ENCODE measurements around the gene SLC34A1. TPM values are rescaled to one million over a fixed set of nuclear protein-coding genes. Genes with fewer than 3 reads are reported as not detected.

SLC34A1 gene
- total and polyA plus RNA-seq, 2 of the 13 experiments (the other 11 are each of a cell fraction or from before 2014, with no cell fraction given): 0.03 to 0.20 TPM

GRCh38 chr5:177440211-177440989 lies 56.2 kb downstream of the SLC34A1 start:
- FAIRE-seq (no peak), DNase-seq (ENCODE audit: low spot score) (no peak), ATAC-seq (no peak)
- WGBS (ENCODE audit: low lambda C conversion rate): 98% methylated on average over 15 of the region's 24 CpGs
- Histone ChIP-seq H3K4me1 (ENCODE audit: insufficient read depth, low read length) (peaks cover 30% of the 10 kb centered on the region), H3K9me3 (ENCODE audit: low read length) (no peaks in the 10 kb centered on the region), H3K36me3 (replicated peaks in 1 of 2; ENCODE audit: control insufficient read depth in 1 of 2, insufficient read depth in 2 of 2, low read length in 2 of 2) (peaks cover 8 to 16% of the 10 kb centered on the region in 2 experiments; a peak in 4 of 5 replicates), H3K9ac (ENCODE audit: insufficient read depth, low read depth, low read length) (no peak overlapping the region), H4K20me1 (ENCODE audit: insufficient read depth, low read length) (peaks cover 2% of the 10 kb centered on the region; the same call in 1 of the 2 replicates), H3K79me2 (ENCODE audit: insufficient read depth, low read length) (no peaks in the 10 kb centered on the region), H3K4me2 (ENCODE audit: low read depth, low read length) (no peak overlapping the region), H3K27me3 (ENCODE audit: control insufficient read depth in 1 of 2, insufficient read depth in 2 of 2, low read length in 2 of 2) (no peaks in the 10 kb centered on the region), H3K4me3 (replicated peaks in 1 of 3; ENCODE audit: insufficient read depth in 1 of 3, low read depth in 2 of 3, low read length in 3 of 3) (no peak overlapping the region), H3K27ac (ENCODE audit: extremely low read length, insufficient read depth, low read length) (no peak overlapping the region), H2AFZ (ENCODE audit: low read length) (no peak overlapping the region)
- POLR2A ChIA-PET: interaction anchor here (1.3 to 2.0 kb wide), 2 partner anchors 14 to 15 kb away, joined by 3 to 8 read pairs; partner anchors contain the start of gene GRK6
- TF ChIP-seq AGO2 (optimal IDR thresholded peaks at IDR 0.05; ENCODE audit: low read depth, low read length) (peak; percentile 7), TBL1XR1 (IDR thresholded peaks at IDR 0.05; ENCODE audit: borderline replicate concordance, low read length, partially characterized antibody) (no peak), TAF15 (IDR thresholded peaks at IDR 0.05; ENCODE audit: low read depth, low read length, poor library complexity, severe bottlenecking) (no peak), NKX3-1 (CRISPR knock-in tag; IDR thresholded peaks at IDR 0.05) (no peak), KAT2B (IDR thresholded peaks at IDR 0.05; ENCODE audit: borderline replicate concordance, low read depth, low read length) (no peak), ZBTB1 (CRISPR knock-in tag; IDR thresholded peaks at IDR 0.05; ENCODE audit: borderline replicate concordance) (no peak), RBM22 (optimal IDR thresholded peaks at IDR 0.05; ENCODE audit: low read length) (peak; percentile 88), AGO1 (IDR thresholded peaks at IDR 0.05; ENCODE audit: low read depth, low read length, poor library complexity, severe bottlenecking) (peak; percentile 71), MEF2D (CRISPR knock-in tag; IDR thresholded peaks at IDR 0.05) (no peak), POLR2G (IDR thresholded peaks at IDR 0.05; ENCODE audit: low read depth, low read length) (0 out of 2 replicates have a peak, but pooled peaks have one; percentile 21), KLF13 (CRISPR knock-in tag; IDR thresholded peaks at IDR 0.05) (no peak), ZSCAN5A (CRISPR knock-in tag; IDR thresholded peaks at IDR 0.05; ENCODE audit: borderline replicate concordance) (no peak), ZNF18 (CRISPR knock-in tag; IDR thresholded peaks at IDR 0.05; ENCODE audit: insufficient replicate concordance) (no peak)
- intact Hi-C loops (cut with micrococcal nuclease; ENCODE audit: unreplicated experiment): no loop called here
- in situ Hi-C loops (cut with HindIII; ENCODE audit: extremely low pct_ligation_motif_present, low pct_unique_long_range_greater_than_20kb): no loop called here
- CTCF ChIA-PET (ENCODE audit: low intra/inter-chr PET ratio, low total read pairs): no interaction called here
- BruUV-seq (replicated peaks): no TSS peak
